COR-L47 (cell line): ENCODE results near the gene SLC39A8.

Experiments
- DNase-seq: peaks from one replicate; lab custom pipeline; 2025; lab: John Stamatoyannopoulos, UW

The SLC39A8 gene

GRCh38 chr4:102341201-102341600 lies 4.1 kb downstream of the SLC39A8 start:
- DNase-seq: no peak

DNA sequence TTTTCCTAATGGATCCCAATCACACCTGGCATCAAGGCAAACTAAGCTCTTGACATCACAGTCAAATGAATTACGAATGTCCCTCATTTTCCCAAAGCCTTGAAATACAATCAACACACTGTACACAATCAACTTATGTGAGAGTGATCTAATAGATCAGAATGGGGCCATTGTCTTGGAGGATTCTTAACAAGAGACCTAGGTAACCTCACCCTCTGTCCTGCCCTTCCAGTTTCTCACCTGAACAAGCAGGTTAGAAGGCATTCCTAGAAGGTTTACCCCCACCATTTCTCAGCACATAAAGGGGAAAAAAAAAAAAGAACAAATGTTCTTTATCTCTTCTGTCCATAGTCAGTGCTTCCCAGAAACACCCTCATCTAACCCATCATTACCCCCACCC lies 6.3 kb downstream of the SLC39A8 start:
- no peak for DNase-seq

DNA sequence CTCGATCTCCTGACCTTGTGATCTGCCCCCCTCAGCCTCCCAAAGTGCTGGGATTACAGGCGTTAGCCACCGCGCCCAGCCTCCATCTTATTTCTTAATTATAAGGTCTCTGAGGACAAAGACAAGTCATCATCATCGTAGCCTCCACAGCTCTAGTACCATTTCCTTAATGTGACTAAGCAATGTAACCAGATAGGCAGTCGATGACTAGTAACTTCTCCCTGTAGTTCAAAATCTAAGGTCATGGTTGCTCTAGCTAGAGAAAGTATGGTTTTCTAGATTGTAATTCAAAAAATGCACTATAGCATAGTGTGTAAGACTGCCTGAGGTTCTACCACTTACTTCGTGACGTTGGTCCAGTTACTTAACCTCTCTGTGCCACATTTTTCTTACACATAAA lies 6.9 kb downstream of the SLC39A8 start:
- DNase-seq: no peak

DNA sequence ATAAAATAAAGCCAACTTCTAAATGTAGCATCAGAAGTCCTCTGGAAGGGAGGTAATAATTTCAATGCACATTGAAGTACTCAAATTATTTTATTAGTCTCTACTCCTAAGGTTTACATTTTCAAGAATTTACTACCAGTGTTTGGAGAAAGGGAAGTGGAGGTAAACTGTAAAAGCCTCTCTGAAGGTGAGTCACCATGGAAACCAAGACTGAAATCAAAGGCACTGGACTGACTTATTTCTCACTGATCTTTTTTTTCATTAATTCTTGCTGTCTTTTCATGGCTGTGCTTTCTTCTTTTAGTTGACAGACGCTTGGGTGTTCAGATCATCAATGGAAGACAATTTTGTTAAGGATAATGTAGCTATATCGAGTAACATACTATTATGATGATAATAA lies 9.7 kb downstream of the SLC39A8 start:
- DNase-seq: no peak

- no peak for DNase-seq
Measured at GRCh38 chr4:102334624-102335023, 10.7 kb downstream of the SLC39A8 start.

DNA sequence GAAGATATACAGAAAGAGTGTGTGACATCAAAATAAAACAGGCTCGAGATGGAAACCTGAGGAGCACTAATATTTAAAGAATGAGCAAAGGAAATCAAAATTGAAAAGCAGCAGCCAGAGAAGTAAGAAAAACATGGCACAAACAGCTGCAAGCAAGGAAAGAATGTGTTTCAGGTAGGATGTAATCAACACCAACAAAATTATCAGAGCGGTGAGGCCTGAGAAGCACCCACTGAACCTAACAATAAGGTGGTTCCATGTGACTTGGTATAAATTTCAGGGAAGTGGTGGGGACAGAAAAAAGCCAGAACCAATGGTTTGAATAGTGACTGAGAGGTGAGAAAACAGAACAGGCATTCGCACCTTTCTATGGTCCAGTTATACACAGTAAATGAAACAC lies 11.5 kb downstream of the SLC39A8 start:
- DNase-seq: no peak

DNA sequence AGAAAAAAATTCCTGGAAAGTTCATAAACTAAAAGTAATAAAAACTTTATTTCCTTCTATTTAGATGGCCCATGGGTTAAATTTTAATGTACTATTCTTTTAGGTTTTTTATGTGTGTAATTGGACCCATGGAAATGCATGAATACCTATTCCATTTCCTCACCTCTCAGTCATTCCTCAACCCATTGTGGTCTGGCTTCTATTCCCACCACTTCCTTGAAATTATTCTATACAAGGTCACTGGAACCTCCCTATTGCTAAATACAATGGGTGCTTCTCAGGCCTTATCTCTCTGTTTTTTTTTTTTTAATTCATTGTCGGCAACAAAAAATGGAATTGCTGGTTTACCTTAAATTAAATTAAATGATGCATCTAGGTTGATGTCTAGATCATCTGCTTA lies 17.2 kb downstream of the SLC39A8 start:
- DNase-seq: no peak

- no peak for DNase-seq
Measured at GRCh38 chr4:102326951-102327350, 18.3 kb downstream of the SLC39A8 start.

GRCh38 chr4:102324730-102325129 lies 20.6 kb downstream of the SLC39A8 start:
- no peak for DNase-seq

DNA sequence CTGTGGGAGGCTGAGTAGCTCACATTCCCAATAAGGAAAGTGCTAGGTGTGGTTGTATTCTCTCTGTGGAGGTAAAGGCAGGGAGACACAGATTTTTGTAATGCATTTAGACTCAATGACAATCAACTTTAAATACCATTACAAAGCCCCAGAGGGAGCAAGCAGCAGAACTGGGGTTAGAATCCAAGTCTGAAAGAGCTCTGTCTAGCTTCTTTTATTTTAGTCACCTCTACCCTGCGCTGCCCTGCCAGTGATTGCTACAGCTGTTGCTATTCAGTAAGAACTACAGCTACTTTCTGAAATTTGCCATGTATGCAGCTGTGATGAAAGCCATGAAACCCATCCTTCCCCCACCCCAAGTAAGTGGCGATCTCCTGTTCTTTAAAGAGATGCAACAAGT lies 22.5 kb downstream of the SLC39A8 start:
- no peak for DNase-seq

- no peak for DNase-seq
Measured at GRCh38 chr4:102321260-102321995, 23.9 kb downstream of the SLC39A8 start.

GRCh38 chr4:102319594-102319993 lies 25.7 kb downstream of the SLC39A8 start:
- DNase-seq: no peak

GRCh38 chr4:102318526-102318925 lies 26.8 kb downstream of the SLC39A8 start:
- DNase-seq: no peak

GRCh38 chr4:102318105-102318504 lies 27.2 kb downstream of the SLC39A8 start:
- DNase-seq: no peak

DNA sequence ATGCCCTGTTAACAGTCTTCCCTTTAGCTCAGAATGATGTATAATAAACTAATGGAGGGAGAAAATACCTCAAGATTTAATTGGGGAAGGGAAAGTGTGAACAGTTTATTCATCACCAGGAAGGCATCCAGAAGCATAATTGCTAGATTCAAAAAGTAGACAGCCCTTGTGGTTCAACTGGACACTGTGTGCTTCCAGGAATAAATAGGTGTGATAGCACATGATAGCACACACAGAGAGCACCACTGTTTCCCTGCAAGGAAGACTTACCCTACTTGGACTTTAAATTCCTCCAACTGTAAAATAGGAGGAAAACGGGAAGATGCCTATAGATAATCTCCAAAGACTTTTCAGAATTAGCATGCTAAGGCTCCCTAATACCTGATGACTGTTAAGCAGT lies 27.8 kb downstream of the SLC39A8 start:
- DNase-seq: no peak

GRCh38 chr4:102316585-102316984 lies 28.7 kb downstream of the SLC39A8 start:
- no peak for DNase-seq

DNA sequence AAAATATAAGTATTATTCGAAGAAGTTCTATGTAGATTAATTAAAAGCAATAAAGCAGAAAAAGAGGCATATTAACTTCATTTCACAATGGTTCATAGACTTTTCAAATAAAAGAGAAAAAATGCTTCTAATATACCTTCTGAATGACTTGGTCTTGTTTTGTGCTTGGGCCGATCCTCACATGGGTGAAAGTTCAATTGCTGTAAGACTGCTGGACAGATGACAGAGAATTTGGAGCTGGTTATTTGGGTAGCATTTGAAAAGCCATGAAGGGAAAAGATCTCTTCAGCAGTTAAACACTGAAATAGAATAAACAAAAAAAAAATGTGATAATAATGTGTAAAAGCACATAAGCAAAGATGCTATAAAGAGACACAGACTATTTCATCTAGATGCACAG lies 29.8 kb downstream of the SLC39A8 start:
- DNase-seq: no peak

DNA sequence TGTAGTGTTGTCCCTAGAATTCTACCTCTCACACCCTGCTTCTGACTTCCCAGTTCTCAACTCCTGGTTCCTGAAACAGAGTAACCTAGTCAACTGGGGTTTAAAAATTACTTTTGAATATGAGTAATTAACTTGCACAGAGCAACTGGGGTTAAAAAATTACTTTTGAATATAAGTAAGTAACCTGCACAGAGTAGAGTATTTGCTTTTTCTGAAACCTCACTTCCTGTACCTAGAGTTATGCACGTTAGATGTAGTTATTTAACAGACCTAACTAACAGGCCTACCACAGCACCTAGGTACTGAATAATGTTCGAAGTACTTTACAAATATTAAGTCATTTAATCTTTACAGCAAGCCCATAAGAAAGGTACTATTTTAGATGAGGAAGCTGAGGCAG lies 32.9 kb downstream of the SLC39A8 start:
- no peak for DNase-seq

- DNase-seq: no peak
Measured at GRCh38 chr4:102311912-102312311, 33.4 kb downstream of the SLC39A8 start.

GRCh38 chr4:102311407-102311806 lies 33.9 kb downstream of the SLC39A8 start:
- DNase-seq: no peak

DNA sequence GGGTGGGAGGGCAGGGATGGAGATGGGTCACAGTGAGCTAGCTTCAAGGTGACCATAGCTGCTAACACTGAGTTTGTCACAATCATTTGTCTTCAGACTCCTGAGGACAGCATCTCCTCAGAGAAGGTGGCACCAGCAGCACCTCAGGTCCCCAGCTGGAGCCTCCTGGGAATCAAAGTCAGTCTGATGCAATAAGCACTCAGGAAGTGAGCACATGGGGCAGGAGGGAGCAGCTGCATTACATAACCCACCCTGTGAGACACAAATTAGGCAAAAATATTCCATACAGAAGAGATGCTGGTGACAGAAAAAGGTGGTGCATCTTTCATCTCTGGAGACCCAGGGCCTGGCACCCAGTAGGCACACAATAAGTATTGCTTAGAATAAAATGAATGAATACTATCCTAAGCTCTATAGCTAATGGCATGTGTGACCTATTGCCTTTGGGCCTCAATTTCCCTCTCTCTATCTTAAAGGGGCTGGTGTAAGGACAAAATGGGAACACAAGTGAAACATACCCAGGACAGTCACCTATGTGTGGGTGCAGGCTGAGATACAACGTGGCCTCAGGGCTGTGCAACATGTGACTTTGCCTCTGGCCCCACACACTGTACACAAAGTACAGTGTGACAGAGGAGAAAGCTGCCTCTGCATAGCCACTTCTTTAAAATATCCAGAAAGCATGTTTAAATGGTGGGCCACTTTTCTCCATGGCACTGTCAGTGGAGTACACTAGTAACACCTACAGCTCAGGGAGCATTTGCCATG lies 37.1 kb downstream of the SLC39A8 start:
- no peak for DNase-seq

GRCh38 chr4:102305666-102306065 lies 39.6 kb downstream of the SLC39A8 start:
- DNase-seq: no peak

DNA sequence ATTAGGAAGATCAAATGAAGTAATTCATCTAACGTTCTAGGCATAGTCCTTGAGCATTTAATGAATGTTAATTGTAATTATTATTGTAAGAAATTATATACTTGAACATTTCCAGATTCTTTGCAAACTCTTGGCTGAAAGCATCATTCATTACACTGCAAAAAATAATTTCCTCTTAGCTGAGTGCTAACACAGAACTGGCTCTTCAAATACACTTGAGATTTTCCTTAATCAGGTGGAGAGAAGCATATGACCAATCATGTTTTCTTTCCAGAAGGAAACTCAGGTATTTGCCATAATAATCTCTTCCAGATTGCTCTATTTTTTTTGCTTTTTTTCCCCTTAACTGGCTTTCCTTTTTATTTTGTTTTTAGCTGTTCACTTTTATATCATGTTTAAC lies 42.5 kb downstream of the SLC39A8 start:
- no peak for DNase-seq

- DNase-seq: no peak
Measured at GRCh38 chr4:102301167-102301566, 44.1 kb downstream of the SLC39A8 start.
